ENCODE results near the gene DPP8.

The DPP8 gene

GRCh38 chr15:65416845-65417416 lies 100.6 kb downstream of the DPP8 start:
- peaks cover 2% of the 10 kb centered on the region for H3K4me1 Mint-ChIP-seq
- DNase-seq (ENCODE audit: low spot score in 2 of 2) (no peak), ATAC-seq (replicated peaks; ENCODE audit: extremely low read depth, poor library complexity, severe bottlenecking) (no peak)
- H3K27me3 Mint-ChIP-seq: peaks cover 57% of the 10 kb centered on the region
- no peak overlapping the region for H3K27ac Mint-ChIP-seq (ENCODE audit: low read depth)
- H3K9me3 Mint-ChIP-seq: no peaks in the 10 kb centered on the region
- no peaks in the 10 kb centered on the region for H3K36me3 Mint-ChIP-seq (ENCODE audit: insufficient read depth)
- H3K4me3 Mint-ChIP-seq: no peak overlapping the region

GRCh38 chr15:65414841-65415621 lies 102.5 kb downstream of the DPP8 start:
- H3K4me1 Mint-ChIP-seq: no peaks in the 10 kb centered on the region
- H3K9me3 Mint-ChIP-seq: no peaks in the 10 kb centered on the region
- peaks cover 51% of the 10 kb centered on the region for H3K27me3 Mint-ChIP-seq
- no peak overlapping the region for H3K27ac Mint-ChIP-seq (ENCODE audit: low read depth)
- no peaks in the 10 kb centered on the region for H3K36me3 Mint-ChIP-seq (ENCODE audit: insufficient read depth)
- DNase-seq (ENCODE audit: low spot score in 2 of 2) (no peak), ATAC-seq (replicated peaks; ENCODE audit: extremely low read depth, poor library complexity, severe bottlenecking) (no peak)
- H3K4me3 Mint-ChIP-seq: no peak overlapping the region

GRCh38 chr15:65413760-65414144 lies 103.7 kb downstream of the DPP8 start:
- DNase-seq (ENCODE audit: low spot score in 2 of 2): no peak
- Mint-ChIP-seq H3K36me3 (ENCODE audit: insufficient read depth) (no peaks in the 10 kb centered on the region), H3K4me1 (peaks cover 5% of the 10 kb centered on the region), H3K9me3 (no peaks in the 10 kb centered on the region), H3K4me3 (no peak overlapping the region), H3K27me3 (peaks cover 51% of the 10 kb centered on the region), H3K27ac (ENCODE audit: low read depth) (no peak overlapping the region)
- no peak for ATAC-seq (replicated peaks; ENCODE audit: extremely low read depth, poor library complexity, severe bottlenecking)

- Mint-ChIP-seq H3K4me1 (peaks cover 5% of the 10 kb centered on the region), H3K36me3 (ENCODE audit: insufficient read depth) (no peaks in the 10 kb centered on the region), H3K27me3 (peaks cover 51% of the 10 kb centered on the region), H3K27ac (ENCODE audit: low read depth) (no peak overlapping the region), H3K4me3 (no peak overlapping the region), H3K9me3 (no peaks in the 10 kb centered on the region)
- ATAC-seq (replicated peaks; ENCODE audit: extremely low read depth, poor library complexity, severe bottlenecking): no peak
- DNase-seq (ENCODE audit: low spot score in 2 of 2): no peak
Measured at GRCh38 chr15:65413051-65413759, 104.3 kb downstream of the DPP8 start.

GRCh38 chr15:65412556-65412955 lies 104.9 kb downstream of the DPP8 start:
- H3K9me3 Mint-ChIP-seq: no peaks in the 10 kb centered on the region
- no peaks in the 10 kb centered on the region for H3K36me3 Mint-ChIP-seq (ENCODE audit: insufficient read depth)
- H3K27ac Mint-ChIP-seq (ENCODE audit: low read depth): no peak overlapping the region
- H3K27me3 Mint-ChIP-seq: peaks cover 48% of the 10 kb centered on the region
- DNase-seq (ENCODE audit: low spot score in 2 of 2) (no peak), ATAC-seq (replicated peaks; ENCODE audit: extremely low read depth, poor library complexity, severe bottlenecking) (no peak)
- H3K4me1 Mint-ChIP-seq: peaks cover 5% of the 10 kb centered on the region
- H3K4me3 Mint-ChIP-seq: no peak overlapping the region

GRCh38 chr15:65411465-65412071 lies 105.9 kb downstream of the DPP8 start:
- Mint-ChIP-seq H3K9me3 (no peaks in the 10 kb centered on the region), H3K27ac (ENCODE audit: low read depth) (no peak overlapping the region), H3K4me3 (no peak overlapping the region), H3K4me1 (peaks cover 5% of the 10 kb centered on the region), H3K36me3 (ENCODE audit: insufficient read depth) (no peaks in the 10 kb centered on the region), H3K27me3 (peaks cover 38% of the 10 kb centered on the region)
- no peak for DNase-seq (ENCODE audit: low spot score in 2 of 2)
- ATAC-seq (replicated peaks; ENCODE audit: extremely low read depth, poor library complexity, severe bottlenecking): no peak

- H3K9me3 Mint-ChIP-seq: no peaks in the 10 kb centered on the region
- peaks cover 5% of the 10 kb centered on the region for H3K4me1 Mint-ChIP-seq
- H3K4me3 Mint-ChIP-seq: no peak overlapping the region
- no peak for ATAC-seq (replicated peaks; ENCODE audit: extremely low read depth, poor library complexity, severe bottlenecking)
- no peak for DNase-seq (ENCODE audit: low spot score in 2 of 2)
- no peak overlapping the region for H3K27ac Mint-ChIP-seq (ENCODE audit: low read depth)
- H3K36me3 Mint-ChIP-seq (ENCODE audit: insufficient read depth): no peaks in the 10 kb centered on the region
- peaks cover 32% of the 10 kb centered on the region for H3K27me3 Mint-ChIP-seq
Measured at GRCh38 chr15:65410972-65411371, 106.5 kb downstream of the DPP8 start.

- peaks cover 32% of the 10 kb centered on the region for H3K27me3 Mint-ChIP-seq
- peaks cover 5% of the 10 kb centered on the region for H3K4me1 Mint-ChIP-seq
- DNase-seq (ENCODE audit: low spot score in 2 of 2) (no peak), ATAC-seq (replicated peaks; ENCODE audit: extremely low read depth, poor library complexity, severe bottlenecking) (no peak)
- H3K27ac Mint-ChIP-seq (ENCODE audit: low read depth): no peak overlapping the region
- H3K36me3 Mint-ChIP-seq (ENCODE audit: insufficient read depth): no peaks in the 10 kb centered on the region
- H3K9me3 Mint-ChIP-seq: no peaks in the 10 kb centered on the region
- no peak overlapping the region for H3K4me3 Mint-ChIP-seq
Measured at GRCh38 chr15:65410036-65410435, 107.5 kb downstream of the DPP8 start.

GRCh38 chr15:65409036-65409631 lies 108.4 kb downstream of the DPP8 start:
- H3K27me3 Mint-ChIP-seq: peaks cover 41% of the 10 kb centered on the region
- no peak for DNase-seq (ENCODE audit: low spot score in 2 of 2)
- no peak overlapping the region for H3K4me3 Mint-ChIP-seq
- H3K36me3 Mint-ChIP-seq (ENCODE audit: insufficient read depth): no peaks in the 10 kb centered on the region
- H3K27ac Mint-ChIP-seq (ENCODE audit: low read depth): no peak overlapping the region
- peaks cover 5% of the 10 kb centered on the region for H3K4me1 Mint-ChIP-seq
- ATAC-seq (replicated peaks; ENCODE audit: extremely low read depth, poor library complexity, severe bottlenecking): no peak
- H3K9me3 Mint-ChIP-seq: no peaks in the 10 kb centered on the region

- DNase-seq (ENCODE audit: low spot score in 2 of 2): no peak
- no peak overlapping the region for H3K4me3 Mint-ChIP-seq
- H3K27me3 Mint-ChIP-seq: peaks cover 48% of the 10 kb centered on the region
- H3K36me3 Mint-ChIP-seq (ENCODE audit: insufficient read depth): no peaks in the 10 kb centered on the region
- peaks cover 5% of the 10 kb centered on the region for H3K4me1 Mint-ChIP-seq
- no peak overlapping the region for H3K27ac Mint-ChIP-seq (ENCODE audit: low read depth)
- no peak for ATAC-seq (replicated peaks; ENCODE audit: extremely low read depth, poor library complexity, severe bottlenecking)
- H3K9me3 Mint-ChIP-seq: no peaks in the 10 kb centered on the region
Measured at GRCh38 chr15:65408324-65409035, 109.0 kb downstream of the DPP8 start.

GRCh38 chr15:65406424-65407000 lies 111.0 kb downstream of the DPP8 start:
- H3K27ac Mint-ChIP-seq (ENCODE audit: low read depth): no peak overlapping the region
- ATAC-seq (replicated peaks; ENCODE audit: extremely low read depth, poor library complexity, severe bottlenecking): no peak
- peaks cover 5% of the 10 kb centered on the region for H3K4me1 Mint-ChIP-seq
- H3K4me3 Mint-ChIP-seq: no peak overlapping the region
- peaks cover 55% of the 10 kb centered on the region for H3K27me3 Mint-ChIP-seq
- H3K36me3 Mint-ChIP-seq (ENCODE audit: insufficient read depth): no peaks in the 10 kb centered on the region
- DNase-seq (ENCODE audit: low spot score in 2 of 2): no peak
- no peaks in the 10 kb centered on the region for H3K9me3 Mint-ChIP-seq

All from central memory CD8-positive, alpha-beta T cell (primary cell).